ENCODE measurements around the gene SLC4A11. TPM values are rescaled to one million over a fixed set of nuclear protein-coding genes. Genes with fewer than 3 reads are reported as not detected.
"Not testable (repeated sequence)": the region's sequence is repeated elsewhere in the genome, so short reads cannot be mapped to it uniquely, and the experiment has no call there.

The SLC4A11 gene
- total and polyA plus RNA-seq, 7 donors: 0.10 to 1.4 (median 0.44) TPM

DNA sequence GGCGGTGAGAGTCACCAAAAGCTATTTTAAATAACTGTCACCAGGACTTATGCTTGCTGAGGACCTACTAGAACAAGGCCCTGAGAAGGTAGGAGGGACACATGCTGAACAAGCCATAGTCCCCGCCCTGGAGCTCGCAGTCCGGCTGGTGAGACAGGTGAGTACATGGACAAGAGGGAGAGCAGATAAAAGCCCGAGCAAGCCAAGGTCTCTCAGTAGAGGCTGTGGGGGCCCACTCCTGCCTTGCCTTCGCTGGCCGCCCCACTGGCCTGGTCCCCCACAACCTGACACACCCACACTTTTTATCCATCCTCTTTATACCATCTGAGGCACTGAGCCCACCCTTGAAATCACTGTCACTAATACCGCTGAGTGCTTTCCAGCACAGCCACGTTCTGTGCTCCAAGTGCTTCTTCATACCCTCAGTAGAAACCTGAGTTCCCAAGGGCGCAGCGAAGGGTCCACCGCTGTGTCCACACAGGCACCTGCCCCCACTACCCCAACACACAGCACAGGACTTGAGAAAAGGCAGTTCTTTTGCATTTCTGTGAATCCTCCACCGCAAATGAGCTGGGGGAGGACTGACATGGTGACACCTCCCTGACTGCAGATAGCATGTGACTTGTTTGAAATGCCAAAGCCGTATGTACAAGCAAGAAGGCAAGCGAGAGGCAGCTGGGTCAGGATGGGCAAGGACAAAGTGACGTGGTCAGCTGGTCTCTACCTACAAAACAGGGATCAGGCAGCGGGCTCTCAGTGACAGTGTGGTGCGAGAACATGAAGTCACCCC, 46.6 kb downstream of the SLC4A11 start:
- Histone ChIP-seq H3K4me1 (no peaks in the 10 kb centered on the region), H3K9me3 (no peaks in the 10 kb centered on the region), H3K27ac (no peak overlapping the region), H3K27me3 (ENCODE audit: insufficient read depth in 3 of 3, low read length in 2 of 3) (no peaks in the 10 kb centered on the region), H3K4me3 (no peak overlapping the region), H3K36me3 (ENCODE audit: insufficient read depth in 1 of 2, low read depth in 1 of 2) (peaks cover 10 to 95% of the 10 kb centered on the region in 2 donors)
- TF ChIP-seq, protein P1, sequence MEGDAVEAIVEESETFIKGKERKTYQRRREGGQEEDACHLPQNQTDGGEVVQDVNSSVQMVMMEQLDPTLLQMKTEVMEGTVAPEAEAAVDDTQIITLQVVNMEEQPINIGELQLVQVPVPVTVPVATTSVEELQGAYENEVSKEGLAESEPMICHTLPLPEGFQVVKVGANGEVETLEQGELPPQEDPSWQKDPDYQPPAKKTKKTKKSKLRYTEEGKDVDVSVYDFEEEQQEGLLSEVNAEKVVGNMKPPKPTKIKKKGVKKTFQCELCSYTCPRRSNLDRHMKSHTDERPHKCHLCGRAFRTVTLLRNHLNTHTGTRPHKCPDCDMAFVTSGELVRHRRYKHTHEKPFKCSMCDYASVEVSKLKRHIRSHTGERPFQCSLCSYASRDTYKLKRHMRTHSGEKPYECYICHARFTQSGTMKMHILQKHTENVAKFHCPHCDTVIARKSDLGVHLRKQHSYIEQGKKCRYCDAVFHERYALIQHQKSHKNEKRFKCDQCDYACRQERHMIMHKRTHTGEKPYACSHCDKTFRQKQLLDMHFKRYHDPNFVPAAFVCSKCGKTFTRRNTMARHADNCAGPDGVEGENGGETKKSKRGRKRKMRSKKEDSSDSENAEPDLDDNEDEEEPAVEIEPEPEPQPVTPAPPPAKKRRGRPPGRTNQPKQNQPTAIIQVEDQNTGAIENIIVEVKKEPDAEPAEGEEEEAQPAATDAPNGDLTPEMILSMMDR (IDR thresholded peaks at IDR 0.05): no peak
- DNase-seq: peak in 1 of 2 donors; percentile 35
- WGBS, 3 donors: 91 to 96% (median 91%) methylated on average over 18 of the region's 18 CpGs
- intact Hi-C loops (cut with DNase I): no loop called here
- no peak for ATAC-seq

DNA sequence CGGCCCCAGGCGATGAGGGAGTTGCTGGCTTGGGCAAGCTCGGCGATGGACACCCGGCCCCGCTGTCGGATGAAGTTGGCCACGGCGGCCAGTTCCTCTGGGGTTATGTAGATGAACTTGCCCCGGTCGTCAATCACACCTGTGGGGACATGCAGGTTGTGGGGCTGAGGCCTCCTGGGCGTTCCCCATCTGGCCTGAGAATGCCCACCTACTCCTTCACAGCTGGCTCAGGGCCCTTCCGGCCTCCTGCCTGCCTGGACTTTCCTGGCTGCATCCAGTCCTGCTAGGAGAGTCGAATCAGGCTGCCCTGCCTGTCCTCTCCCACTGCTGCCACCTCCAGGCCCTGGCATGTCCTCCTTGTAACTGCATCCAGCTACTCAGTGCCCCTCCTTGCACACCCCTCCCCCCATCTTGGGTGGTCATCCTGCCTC, 48.3 kb downstream of the SLC4A11 start:
- peaks cover 10 to 78% of the 10 kb centered on the region in 2 donors for H3K36me3 ChIP-seq (ENCODE audit: insufficient read depth in 1 of 2, low read depth in 1 of 2)
- 89 to 93% (median 89%) methylated on average over 14 of the region's 14 CpGs for WGBS, 3 donors

GRCh38 chr20:3189561-3190131, 49.3 kb downstream of the SLC4A11 start:
- peak in 1 of 4 donors; percentile 30 for ATAC-seq
- TF ChIP-seq, protein P1 (IDR thresholded peaks at IDR 0.05): no peak
- H3K27me3 ChIP-seq (ENCODE audit: insufficient read depth in 3 of 3, low read length in 2 of 3): no peaks in the 10 kb centered on the region
- 83 to 90% (median 90%) methylated on average over 4 of the region's 4 CpGs for WGBS, 3 donors
- H3K4me3 ChIP-seq: no peak overlapping the region
- intact Hi-C loops (cut with DNase I): no loop called here
- DNase-seq: peak in 1 of 2 donors; percentile 16
- peaks cover 10 to 67% of the 10 kb centered on the region in 2 donors for H3K36me3 ChIP-seq (ENCODE audit: insufficient read depth in 1 of 2, low read depth in 1 of 2)
- no peaks in the 10 kb centered on the region for H3K9me3 ChIP-seq
- H3K4me1 ChIP-seq: no peaks in the 10 kb centered on the region
- no peak overlapping the region for H3K27ac ChIP-seq

More for the DNA sequence above, 48.3 kb downstream of the SLC4A11 start:
- Histone ChIP-seq H3K4me1 (no peaks in the 10 kb centered on the region), H3K27me3 (ENCODE audit: insufficient read depth in 3 of 3, low read length in 2 of 3) (no peaks in the 10 kb centered on the region), H3K4me3 (no peak overlapping the region), H3K9me3 (no peaks in the 10 kb centered on the region), H3K27ac (no peak overlapping the region)
- DNase-seq (peak in 1 of 2 donors; percentile 35), ATAC-seq (peak in 1 of 4 donors; percentile 21)
- intact Hi-C loops (cut with DNase I): no loop called here
- TF ChIP-seq, protein P1 (IDR thresholded peaks at IDR 0.05): no peak

- no peak overlapping the region for H3K27ac ChIP-seq
- H3K36me3 ChIP-seq (ENCODE audit: insufficient read depth in 1 of 2, low read depth in 1 of 2): peaks cover 7 to 66% of the 10 kb centered on the region in 2 donors
- H3K4me3 ChIP-seq: no peak overlapping the region
- TF ChIP-seq, protein P1 (IDR thresholded peaks at IDR 0.05): no peak
- ATAC-seq (peak in 1 of 4 donors; percentile 32), DNase-seq (peak in 1 of 2 donors; percentile 33)
- intact Hi-C loops (cut with DNase I): no loop called here
- 78 to 95% (median 81%) methylated on average over 3 of the region's 3 CpGs for WGBS, 3 donors
- H3K4me1 ChIP-seq: no peaks in the 10 kb centered on the region
- H3K9me3 ChIP-seq: no peaks in the 10 kb centered on the region
- H3K27me3 ChIP-seq (ENCODE audit: insufficient read depth in 3 of 3, low read length in 2 of 3): no peaks in the 10 kb centered on the region
Measured at GRCh38 chr20:3188823-3189413, 50.1 kb downstream of the SLC4A11 start.

DNA sequence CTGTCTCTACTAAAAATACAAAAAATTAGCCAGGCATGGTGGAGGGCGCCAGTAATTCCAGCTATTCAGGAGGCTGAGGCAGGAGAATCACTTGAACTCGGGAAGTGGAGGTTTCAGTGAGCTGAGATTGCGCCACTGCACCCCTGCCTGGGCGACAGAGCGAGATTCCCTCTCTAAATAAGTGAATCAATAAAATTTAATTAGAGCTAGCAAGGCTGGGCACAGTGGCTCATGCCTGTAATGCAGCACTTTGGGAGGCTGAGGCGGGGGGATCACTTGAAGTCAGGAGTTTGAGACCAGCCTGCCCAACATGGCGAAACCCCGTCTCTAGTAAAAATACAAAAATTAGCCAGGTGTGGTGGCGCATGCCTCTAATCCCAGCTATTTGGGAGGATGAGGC, 51.1 kb downstream of the SLC4A11 start:
- H3K9me3 ChIP-seq; ATAC-seq; H3K27me3 ChIP-seq (ENCODE audit: insufficient read depth in 3 of 3, low read length in 2 of 3); DNase-seq; H3K4me1 ChIP-seq; H3K27ac ChIP-seq; intact Hi-C loops (cut with DNase I); H3K4me3 ChIP-seq: not testable (repeated sequence)
- H3K36me3 ChIP-seq (ENCODE audit: insufficient read depth in 1 of 2, low read depth in 1 of 2): peaks cover 5 to 56% of the 10 kb centered on the region in 2 donors
- WGBS, 3 donors: 97 to 99% (median 98%) methylated on average over 9 of the region's 9 CpGs

Measured in psoas muscle (tissue), 8 donors.